MV-4-11 (cell line): ENCODE measurements around the gene TACR2.

Source experiments
- DNase-seq: peaks from one replicate; lab custom pipeline; 2025; lab: John Stamatoyannopoulos, UW

TACR2 gene

GRCh38 chr10:69416695-69417094 lies at the start of gene TACR2:
TSS of gene TACR2 (minus strand) at chr10:69416918. CDS start at chr10:69416323, 595 bp downstream.
- DNase-seq: no peak

DNA sequence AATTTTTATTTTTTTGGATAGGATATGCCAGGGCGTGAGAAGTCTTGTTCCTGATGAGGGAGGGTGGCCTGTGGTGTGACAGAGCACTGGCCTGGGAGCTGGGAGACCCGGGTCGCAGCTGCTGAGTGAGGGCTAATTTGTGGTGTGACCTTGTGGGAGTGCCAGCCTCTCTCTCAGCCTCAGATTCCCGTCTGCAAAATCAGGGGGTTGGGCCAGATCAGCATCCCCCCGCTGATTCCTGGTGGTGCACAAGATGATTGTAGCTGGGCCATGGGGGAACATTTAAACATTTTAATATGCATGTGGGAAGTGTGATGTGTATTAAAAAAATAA lies 49.4 kb upstream of the TACR2 start:
- no peak for DNase-seq

DNA sequence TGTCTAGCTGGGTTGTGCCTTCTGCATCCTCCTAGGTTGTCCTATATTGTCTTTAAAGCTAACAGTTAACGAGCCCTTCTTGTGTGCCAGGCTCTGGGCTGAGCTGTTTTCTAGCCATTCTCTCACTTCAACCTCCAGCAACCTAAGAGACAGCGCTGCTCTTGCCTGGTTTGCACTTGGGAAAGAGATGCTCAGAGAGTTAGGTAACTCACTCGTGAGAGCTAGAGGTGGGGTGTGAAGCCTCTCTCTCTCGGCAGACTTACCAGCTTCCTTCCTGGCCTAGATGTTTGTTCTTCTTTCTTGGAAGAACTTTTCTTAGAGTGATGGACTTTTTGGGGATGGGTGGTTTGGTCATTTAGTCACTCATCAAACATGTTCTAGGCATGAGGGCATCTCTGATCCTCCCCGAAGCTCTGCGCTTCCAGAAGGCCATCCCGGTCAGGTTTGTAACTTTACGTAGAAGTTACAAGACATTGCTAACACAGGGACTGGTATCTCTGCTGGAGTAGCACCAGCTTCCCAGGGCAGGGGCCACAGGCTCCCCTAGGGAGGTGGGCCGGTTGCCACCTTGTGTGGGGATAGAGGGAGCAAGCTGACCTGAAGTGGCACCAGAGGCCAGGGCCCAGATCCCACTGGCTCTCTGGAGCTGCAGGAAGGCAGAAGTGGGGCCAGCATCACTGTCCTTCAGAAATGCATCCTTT lies 48.9 kb upstream of the TACR2 start:
- peak; percentile 62 for DNase-seq

DNA sequence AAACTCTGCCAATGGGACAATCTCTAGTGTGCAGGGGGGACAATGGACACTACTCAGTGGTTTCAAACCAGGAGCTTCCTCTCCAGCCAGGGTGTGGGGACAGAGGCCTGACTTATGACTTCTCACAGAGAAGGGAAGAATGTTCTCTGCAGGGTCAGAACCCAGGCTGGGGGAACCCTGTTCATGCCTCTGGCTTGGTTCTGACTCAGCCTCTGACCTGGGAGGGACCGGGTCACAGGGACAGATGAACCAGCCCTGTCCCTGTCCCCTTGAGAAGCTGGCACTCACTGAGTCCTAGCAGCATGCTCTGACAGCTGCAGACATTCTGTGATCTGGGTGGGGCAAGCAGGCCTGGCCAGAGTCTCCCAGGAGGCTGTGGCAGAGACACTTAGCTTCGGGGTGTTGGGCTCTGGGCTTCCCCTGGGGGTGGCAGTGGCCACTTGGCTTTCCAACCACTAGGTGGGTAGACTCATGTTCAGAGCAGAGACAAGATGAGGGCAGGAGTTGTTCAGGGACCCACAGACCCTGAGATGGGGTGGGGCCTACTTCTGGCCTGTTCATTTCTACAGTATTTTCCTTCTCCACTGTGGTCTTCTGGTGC lies 48.2 kb upstream of the TACR2 start:
- peak; percentile 38 for DNase-seq

GRCh38 chr10:69464401-69464800 lies 47.7 kb upstream of the TACR2 start:
- DNase-seq: no peak

DNA sequence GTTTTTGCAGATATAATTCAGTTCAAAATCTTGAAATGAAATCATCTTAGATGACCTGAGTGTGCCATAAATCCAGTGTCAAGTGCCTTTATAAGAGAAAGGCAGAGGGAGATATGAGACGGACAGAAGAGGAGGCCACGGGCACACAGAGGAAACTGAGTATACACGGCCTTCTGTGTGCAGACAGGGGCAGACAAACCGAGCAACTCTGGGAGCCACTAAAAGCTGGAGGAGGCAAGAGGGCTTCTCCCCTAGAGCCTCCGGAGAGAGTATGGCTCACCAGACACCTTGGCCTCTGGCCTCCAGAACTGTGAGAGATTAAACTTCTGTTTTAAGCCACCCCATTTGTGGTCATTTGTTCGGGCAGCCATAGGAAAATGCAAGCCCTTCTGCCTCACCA lies 47.2 kb upstream of the TACR2 start:
- DNase-seq: no peak

- DNase-seq: no peak
Measured at GRCh38 chr10:69461243-69462025, 44.7 kb upstream of the TACR2 start.

GRCh38 chr10:69460576-69461242 lies 44.0 kb upstream of the TACR2 start:
- DNase-seq: peak; percentile 42

DNA sequence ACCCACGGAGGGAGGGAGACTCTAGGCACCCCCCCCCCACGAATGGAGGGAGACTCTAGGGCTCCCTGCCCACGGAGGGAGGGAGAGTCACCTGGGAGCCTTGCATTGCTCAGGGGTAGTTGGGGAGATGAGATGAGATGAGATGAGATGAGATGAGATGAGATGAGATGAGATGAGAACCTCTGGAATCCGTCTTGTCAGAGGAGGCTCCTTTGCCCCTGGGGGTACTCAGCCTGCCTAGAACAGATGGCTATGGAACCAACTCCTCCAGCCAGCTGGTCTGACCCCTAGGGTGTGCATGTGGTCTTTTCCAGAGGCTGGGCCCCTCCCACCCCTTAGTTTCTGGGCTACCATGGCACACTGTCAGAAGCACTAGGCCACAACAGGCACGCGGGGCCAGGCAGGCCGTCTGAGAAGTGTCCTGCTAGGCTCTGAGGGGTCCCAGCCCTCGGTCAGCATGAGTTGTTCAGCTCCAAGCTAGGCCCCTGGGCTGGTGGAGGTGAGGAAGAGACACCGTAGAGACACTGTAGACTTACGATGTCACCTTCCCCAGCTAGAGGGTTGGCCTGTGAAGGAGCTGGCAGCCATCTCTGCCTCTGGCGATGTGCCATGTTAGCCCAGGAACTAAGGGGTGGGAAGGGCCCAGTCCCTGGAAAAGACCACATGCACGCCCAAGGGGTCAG lies 43.3 kb upstream of the TACR2 start:
- no peak for DNase-seq

DNA sequence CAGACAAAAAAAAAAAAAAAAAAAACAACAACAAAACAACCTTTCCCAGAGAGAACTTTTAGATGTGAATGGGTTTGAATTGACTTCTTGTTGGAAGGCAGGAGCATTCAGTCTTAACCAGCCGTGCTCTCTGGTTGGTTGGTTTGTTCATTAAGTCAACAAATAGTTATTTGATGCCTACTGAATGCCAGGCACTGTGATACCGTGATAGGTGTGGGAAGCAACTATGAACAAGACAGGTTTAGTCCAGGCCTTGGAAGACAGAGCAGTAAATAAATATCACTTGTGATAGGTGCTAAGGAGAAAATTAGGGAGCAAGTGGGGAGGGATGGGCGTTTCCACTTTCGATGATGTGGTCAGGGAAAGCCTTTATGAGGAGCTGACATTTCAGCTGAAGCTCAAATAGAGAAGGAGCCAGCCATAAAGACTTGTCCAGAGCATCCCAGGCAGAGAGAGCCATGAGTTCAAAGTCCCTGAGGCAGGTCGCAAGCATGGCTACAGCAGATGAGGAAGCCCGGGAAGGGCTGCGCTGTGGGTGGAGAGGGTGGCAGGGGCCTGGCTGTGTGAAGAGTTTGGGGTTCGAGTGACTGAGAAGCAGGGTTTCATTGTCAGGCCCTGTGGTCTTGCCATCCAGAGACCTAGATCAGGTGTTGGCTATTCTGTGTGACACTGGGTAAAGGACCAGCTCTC lies 42.5 kb upstream of the TACR2 start:
- no peak for DNase-seq

- DNase-seq: peak; percentile 91
Measured at GRCh38 chr10:69458430-69459100, 41.8 kb upstream of the TACR2 start.

DNA sequence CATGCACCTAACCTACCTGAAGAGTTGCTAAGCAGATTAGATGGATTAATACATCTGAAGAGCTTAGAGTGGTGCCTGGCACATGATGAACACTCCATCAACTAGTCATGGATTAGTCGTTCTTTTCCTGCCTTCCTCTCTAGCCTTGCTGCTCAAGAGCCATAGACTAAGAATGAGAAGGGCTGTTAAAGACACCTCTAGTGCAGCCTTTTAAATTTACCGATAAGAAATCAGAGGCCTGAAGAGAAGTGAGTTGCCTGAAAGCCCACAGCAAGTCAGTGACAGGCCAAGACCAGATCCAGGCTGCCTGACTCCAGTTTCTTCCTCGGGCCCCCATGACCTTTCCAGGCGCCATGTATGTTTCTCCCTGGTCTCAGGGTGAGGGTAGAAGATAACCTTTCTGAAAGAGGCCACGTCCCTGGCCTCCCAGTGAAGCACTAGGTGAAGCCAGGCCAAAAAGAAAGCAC lies 41.1 kb upstream of the TACR2 start:
- no peak for DNase-seq

DNA sequence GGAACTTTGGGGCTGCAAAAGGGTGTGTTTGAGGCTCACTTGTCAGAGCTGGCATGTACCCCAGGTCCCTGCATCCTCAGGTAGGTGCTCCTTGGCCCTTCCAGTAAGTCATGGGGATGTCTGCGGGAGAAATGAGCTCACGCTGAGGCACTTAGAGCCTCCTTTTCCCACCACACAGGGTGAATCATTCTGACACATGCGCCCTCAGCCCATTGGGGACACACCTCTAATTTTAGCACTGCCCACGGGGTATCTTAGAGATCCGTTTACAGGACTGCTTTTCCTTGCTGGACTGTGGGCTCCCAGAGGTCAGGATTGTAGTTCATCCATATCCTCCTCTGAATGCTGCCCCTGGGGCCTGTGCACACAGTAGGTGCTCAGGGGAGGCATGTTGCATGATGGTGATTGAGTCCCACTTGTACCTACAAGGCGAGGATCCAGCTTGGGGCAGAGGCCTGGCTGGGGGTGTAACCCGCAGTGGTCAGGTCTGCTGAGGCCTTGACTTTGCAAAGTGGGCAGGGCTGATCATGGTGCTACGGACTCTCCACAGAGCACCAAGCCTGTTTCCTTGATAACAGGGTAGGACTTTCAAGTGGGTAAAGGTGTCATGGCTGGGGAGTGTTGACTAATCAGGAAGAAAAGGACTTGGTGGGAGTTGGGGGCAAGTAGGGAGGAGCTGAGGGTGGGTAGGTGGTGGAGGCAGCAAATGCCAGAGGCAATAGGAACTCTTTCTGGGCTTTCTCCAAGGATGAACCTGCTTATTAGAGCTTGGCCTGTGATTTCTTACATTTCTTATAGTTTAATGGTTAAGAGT lies 40.4 kb upstream of the TACR2 start:
- DNase-seq: peak; percentile 59

DNA sequence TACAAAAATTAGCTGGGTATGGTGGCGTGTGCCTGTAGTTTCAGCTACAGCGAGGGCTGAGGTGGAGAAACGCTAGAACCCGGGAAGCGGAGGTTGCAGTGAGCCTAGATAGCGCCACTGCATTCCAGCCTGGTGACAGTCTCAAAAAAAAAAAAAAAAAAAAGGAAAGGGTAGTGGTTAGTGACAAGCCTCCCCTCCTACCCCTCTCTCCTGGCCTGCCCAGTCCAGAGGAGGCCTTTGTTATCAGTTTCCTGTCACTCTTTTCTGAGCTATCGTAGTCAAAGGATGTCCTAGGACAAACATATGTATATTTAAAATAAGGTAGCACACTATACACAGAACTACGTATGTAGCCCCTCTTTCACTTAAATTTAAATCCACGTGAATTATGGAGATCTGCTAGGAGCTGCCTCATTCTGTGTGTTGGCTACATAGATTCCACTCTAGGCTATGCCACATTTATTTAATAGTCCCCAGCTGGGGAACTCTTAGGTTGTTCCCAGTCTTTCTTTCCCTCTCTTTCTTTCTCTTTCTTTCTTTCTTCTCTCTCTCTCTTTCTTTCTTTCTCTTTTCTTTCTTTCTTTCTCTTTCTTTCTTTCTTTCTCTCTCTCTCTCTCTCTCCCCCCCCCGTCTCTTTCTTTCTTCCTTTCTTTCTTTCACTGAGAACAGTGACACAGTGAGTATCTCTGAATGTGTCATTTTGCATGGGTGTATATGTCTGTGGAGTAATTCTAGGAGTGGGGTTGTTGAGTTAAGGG lies 38.5 kb upstream of the TACR2 start:
- peak; percentile 24 for DNase-seq

- no peak for DNase-seq
Measured at GRCh38 chr10:69453795-69454194, 37.1 kb upstream of the TACR2 start.

DNA sequence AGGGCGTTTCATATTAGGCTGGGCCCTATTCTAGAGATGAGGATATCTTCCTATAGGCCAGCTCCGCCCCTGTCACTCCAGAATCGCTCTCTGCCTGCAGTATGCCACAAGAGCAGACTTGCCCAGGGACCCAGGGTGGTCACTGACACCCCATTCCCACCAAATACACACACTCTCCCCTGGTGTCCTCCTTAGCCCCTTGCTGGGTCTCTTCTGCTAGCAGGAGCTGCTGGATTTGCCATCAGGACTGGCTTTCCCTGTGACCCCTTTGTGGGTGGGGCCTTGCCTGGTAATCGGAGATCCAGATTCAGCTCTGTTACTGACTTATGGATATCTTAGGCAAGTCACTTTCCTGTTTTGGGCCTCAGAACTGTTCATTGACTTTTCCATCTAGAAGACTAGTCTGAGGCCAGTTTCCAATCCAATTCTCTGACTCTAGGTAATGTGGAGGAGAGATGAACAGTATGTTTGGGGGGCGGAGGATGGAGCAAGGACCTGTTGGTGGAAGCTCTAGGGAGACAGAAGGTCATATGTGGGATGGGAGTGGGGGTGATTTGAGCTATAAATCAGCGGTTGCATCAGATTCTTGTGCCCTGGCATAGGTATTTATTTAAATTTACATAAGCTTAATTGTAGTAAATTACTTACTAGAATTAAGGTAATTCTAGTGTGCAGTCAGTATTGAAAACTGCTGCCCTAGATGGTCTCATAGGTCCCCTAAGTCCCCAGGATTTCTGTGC lies 36.1 kb upstream of the TACR2 start:
- DNase-seq: no peak

- DNase-seq: no peak
Measured at GRCh38 chr10:69451784-69452251, 35.1 kb upstream of the TACR2 start.

- peak; percentile 50 for DNase-seq
Measured at GRCh38 chr10:69451209-69451783, 34.6 kb upstream of the TACR2 start, which contains the start of gene TSPAN15. TSS of gene TSPAN15 (plus strand) at chr10:69451465. CDS start at chr10:69451595, 130 bp downstream.
